ENCODE data around the gene NHERF1.

DNA sequence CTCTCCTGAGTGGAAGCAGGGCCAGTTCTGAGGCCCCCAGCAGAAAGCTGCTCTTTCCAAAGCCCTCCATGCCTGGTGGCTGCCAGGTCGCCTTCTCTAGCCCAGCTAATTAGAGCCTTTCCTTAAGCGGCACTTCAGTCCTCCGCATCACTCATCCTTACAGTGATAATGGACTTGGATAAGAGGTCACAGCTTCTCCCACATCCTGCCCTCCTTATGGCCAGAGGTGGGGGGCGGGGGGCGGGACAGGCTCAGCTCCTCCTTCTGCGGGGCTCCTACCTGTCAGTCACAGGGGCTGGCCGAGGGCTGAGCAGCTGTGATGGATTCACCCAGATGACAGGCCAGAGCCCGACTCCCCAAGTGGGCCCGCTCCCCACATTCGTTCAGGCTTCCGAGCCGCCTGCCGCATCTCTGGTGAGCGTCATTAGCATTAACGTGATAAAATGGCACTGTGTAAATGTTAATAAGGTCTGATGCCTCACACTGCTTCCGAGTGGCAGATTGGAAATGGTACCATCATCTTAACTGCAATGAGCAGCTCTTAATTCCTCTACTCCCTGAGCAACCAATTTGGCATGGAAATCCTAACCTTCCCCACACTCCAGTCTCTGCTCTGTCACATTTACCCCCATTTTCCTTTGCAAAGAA lies 70.0 kb downstream of the NHERF1 start:
- TF ChIP-seq, protein P1, sequence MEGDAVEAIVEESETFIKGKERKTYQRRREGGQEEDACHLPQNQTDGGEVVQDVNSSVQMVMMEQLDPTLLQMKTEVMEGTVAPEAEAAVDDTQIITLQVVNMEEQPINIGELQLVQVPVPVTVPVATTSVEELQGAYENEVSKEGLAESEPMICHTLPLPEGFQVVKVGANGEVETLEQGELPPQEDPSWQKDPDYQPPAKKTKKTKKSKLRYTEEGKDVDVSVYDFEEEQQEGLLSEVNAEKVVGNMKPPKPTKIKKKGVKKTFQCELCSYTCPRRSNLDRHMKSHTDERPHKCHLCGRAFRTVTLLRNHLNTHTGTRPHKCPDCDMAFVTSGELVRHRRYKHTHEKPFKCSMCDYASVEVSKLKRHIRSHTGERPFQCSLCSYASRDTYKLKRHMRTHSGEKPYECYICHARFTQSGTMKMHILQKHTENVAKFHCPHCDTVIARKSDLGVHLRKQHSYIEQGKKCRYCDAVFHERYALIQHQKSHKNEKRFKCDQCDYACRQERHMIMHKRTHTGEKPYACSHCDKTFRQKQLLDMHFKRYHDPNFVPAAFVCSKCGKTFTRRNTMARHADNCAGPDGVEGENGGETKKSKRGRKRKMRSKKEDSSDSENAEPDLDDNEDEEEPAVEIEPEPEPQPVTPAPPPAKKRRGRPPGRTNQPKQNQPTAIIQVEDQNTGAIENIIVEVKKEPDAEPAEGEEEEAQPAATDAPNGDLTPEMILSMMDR (IDR thresholded peaks at IDR 0.05; ENCODE audit: low read depth, low read length): no peak
- no peak for TF ChIP-seq EZH2phosphoT487 (IDR thresholded peaks at IDR 0.05; ENCODE audit: low read depth)
